NT2/D1 (cell line): ENCODE data around the gene TMEM190.

Experiments used
- YY1 ChIP-seq: IDR thresholded peaks from 2 replicates; pipeline ENCODE4 v1.6.1; 2011; ENCODE audit not compliant: insufficient read length, insufficient read depth
- ZNF274 ChIP-seq: IDR thresholded peaks from 2 replicates; pipeline ENCODE4 v1.6.1; 2011; ENCODE audit warnings: mild to moderate bottlenecking, low read depth, low read length

- TF ChIP-seq YY1, result no peak
- TF ChIP-seq ZNF274, result no peak
These were observed 16.5 kb downstream of the TMEM190 start for GRCh38 chr19:55392820-55393761.
